KMS-11 (cell line): ENCODE data around the gene BRINP1.

ENCODE experiments used
- H2AFZ ChIP-seq: fragments of 200-600 bp; sonication (generic); 2 replicates; pipeline ENCODE4 v1.6.1; 2016; ENCODE audit warnings: antibody characterized with exemption, mixed run types, low read depth
- H3K27ac ChIP-seq: fragments of 200-600 bp; sonication (generic); 2 replicates; pipeline ENCODE4 v1.6.1; 2016; ENCODE audit warnings: mild to moderate bottlenecking, mixed run types
- H3K27me3 ChIP-seq: fragments of 200-600 bp; sonication (generic); 2 replicates; pipeline ENCODE4 v1.6.1; 2017; ENCODE audit warnings: mild to moderate bottlenecking, low read depth, mixed run types, moderate library complexity; ENCODE audit not compliant: insufficient read depth
- H3K36me3 ChIP-seq: fragments of 200-600 bp; sonication (generic); 2 replicates; pipeline ENCODE4 v1.6.1; 2017; ENCODE audit warnings: mild to moderate bottlenecking, mixed run types; ENCODE audit not compliant: insufficient read depth
- H3K4me1 ChIP-seq: fragments of 200-600 bp; sonication (generic); 2 replicates; pipeline ENCODE4 v1.6.1; 2016; ENCODE audit warnings: mild to moderate bottlenecking, low read depth, mixed run types; ENCODE audit not compliant: poor library complexity, severe bottlenecking
- H3K4me2 ChIP-seq: fragments of 200-600 bp; sonication (generic); 2 replicates; pipeline ENCODE4 v1.7.0; 2016; ENCODE audit warnings: mild to moderate bottlenecking, mixed run types
- H3K4me3 ChIP-seq: fragments of 200-600 bp; sonication (generic); IDR thresholded peaks from 2 replicates; pipeline ENCODE4 v1.6.1; 2017; ENCODE audit warnings: low read depth, low read length, mixed read lengths; ENCODE audit not compliant: insufficient read depth
- H3K79me2 ChIP-seq: fragments of 200-600 bp; sonication (generic); 2 replicates; pipeline ENCODE4 v1.6.1; 2016; ENCODE audit warnings: low read depth, mixed run types; ENCODE audit not compliant: insufficient read depth
- H3K9ac ChIP-seq: fragments of 200-600 bp; sonication (generic); 2 replicates; pipeline ENCODE4 v1.6.1; 2016; ENCODE audit warnings: mild to moderate bottlenecking, mixed run types
- H4K20me1 ChIP-seq: fragments of 200-600 bp; sonication (generic); 2 replicates; pipeline ENCODE4 v1.6.1; 2016; ENCODE audit warnings: mild to moderate bottlenecking, mixed run types; ENCODE audit not compliant: insufficient read depth
- TF ChIP-seq, protein P1 (sequence below): fragments of 200-600 bp; sonication (generic); conservative IDR thresholded peaks from 2 replicates; pipeline ENCODE4 v1.6.1; 2017; ENCODE audit warnings: low read depth, mild to moderate bottlenecking, antibody characterized with exemption, low read length, moderate library complexity, mixed read lengths

The BRINP1 gene

DNA sequence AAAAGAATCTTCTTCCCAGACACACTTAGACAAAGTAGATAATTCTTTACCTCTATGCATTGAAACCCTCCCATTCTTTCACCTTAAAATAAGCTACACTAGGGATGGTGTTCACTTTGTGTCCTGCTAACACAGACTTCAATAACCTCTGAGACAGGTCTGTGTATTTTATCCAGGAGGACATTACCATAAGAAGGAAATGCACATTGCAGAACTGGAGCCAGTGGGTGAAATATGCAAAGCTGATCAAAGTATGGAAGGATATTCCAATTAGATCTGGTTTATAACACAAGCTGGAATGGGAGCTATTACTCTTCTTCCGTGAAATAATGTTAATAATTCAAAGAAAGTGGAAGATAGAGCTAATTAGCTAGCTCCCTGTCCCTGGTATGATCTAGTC lies 204.1 kb downstream of the BRINP1 start:
- no peak overlapping the region for H3K27ac ChIP-seq
- TF ChIP-seq, protein P1, sequence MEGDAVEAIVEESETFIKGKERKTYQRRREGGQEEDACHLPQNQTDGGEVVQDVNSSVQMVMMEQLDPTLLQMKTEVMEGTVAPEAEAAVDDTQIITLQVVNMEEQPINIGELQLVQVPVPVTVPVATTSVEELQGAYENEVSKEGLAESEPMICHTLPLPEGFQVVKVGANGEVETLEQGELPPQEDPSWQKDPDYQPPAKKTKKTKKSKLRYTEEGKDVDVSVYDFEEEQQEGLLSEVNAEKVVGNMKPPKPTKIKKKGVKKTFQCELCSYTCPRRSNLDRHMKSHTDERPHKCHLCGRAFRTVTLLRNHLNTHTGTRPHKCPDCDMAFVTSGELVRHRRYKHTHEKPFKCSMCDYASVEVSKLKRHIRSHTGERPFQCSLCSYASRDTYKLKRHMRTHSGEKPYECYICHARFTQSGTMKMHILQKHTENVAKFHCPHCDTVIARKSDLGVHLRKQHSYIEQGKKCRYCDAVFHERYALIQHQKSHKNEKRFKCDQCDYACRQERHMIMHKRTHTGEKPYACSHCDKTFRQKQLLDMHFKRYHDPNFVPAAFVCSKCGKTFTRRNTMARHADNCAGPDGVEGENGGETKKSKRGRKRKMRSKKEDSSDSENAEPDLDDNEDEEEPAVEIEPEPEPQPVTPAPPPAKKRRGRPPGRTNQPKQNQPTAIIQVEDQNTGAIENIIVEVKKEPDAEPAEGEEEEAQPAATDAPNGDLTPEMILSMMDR, result no peak

DNA sequence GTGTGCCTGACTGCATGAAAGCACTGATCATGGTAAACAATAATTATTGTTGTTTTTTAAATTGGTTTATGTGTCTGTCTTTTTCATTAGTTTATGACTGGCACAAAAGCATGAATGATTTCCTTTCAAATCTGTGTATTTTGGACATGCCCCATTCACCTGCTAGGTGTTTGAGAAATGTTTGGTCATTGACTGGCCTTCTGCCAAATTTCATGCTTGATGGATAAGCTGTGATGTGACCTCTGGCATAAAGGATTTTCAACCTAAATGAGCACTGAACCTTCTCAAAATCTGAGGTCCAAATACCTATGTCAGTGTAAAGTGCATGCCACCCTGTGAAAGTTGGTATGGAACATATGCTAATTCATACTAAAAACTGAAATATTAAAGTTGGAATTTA lies 204.5 kb downstream of the BRINP1 start:
- no peaks in the 10 kb centered on the region for H3K27me3 ChIP-seq
- no peak overlapping the region for H3K27ac ChIP-seq
- no peak overlapping the region for H3K4me2 ChIP-seq
- H3K4me1 ChIP-seq, result no peaks in the 10 kb centered on the region
- H3K9ac ChIP-seq, result no peak overlapping the region
- H3K79me2 ChIP-seq, result no peaks in the 10 kb centered on the region
- no peaks in the 10 kb centered on the region for H3K36me3 ChIP-seq
- no peaks in the 10 kb centered on the region for H4K20me1 ChIP-seq
- no peak overlapping the region for H2AFZ ChIP-seq
- TF ChIP-seq, protein P1, result no peak
- H3K4me3 ChIP-seq, result no peak overlapping the region

More for the DNA sequence above, 204.1 kb downstream of the BRINP1 start:
- Histone ChIP-seq H3K79me2 (no peaks in the 10 kb centered on the region), H3K4me2 (no peak overlapping the region), H3K36me3 (no peaks in the 10 kb centered on the region), H2AFZ (no peak overlapping the region), H3K4me3 (no peak overlapping the region), H3K27me3 (no peaks in the 10 kb centered on the region), H4K20me1 (no peaks in the 10 kb centered on the region), H3K9ac (no peak overlapping the region), H3K4me1 (no peaks in the 10 kb centered on the region)

DNA sequence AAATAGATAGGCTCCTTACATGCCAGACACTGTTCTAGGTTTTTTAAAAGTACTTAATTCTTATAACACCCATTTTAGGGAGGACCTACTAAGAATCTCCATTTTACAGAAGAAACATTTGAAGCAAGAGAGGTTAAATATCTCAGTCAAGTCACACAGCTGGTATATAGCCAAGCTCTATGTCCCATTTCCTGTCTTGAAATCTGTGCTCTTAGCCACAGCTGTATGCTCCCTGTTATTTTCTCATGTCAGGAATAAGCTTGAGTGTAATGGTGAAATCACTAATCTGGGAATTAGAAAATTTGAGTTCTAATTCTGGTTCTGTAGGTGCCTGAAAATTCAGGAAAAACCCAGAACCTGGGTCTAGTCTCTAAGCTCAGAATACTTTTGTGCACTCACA lies 208.7 kb downstream of the BRINP1 start:
- no peak overlapping the region for H3K4me2 ChIP-seq
- H3K27me3 ChIP-seq, result no peaks in the 10 kb centered on the region
- TF ChIP-seq, protein P1, result no peak
- H3K4me3 ChIP-seq, result no peak overlapping the region
- H3K36me3 ChIP-seq, result no peaks in the 10 kb centered on the region
- no peak overlapping the region for H3K9ac ChIP-seq
- H2AFZ ChIP-seq, result no peak overlapping the region
- H3K4me1 ChIP-seq, result no peaks in the 10 kb centered on the region
- H4K20me1 ChIP-seq, result no peaks in the 10 kb centered on the region
- H3K27ac ChIP-seq, result no peak overlapping the region
- H3K79me2 ChIP-seq, result no peaks in the 10 kb centered on the region

DNA sequence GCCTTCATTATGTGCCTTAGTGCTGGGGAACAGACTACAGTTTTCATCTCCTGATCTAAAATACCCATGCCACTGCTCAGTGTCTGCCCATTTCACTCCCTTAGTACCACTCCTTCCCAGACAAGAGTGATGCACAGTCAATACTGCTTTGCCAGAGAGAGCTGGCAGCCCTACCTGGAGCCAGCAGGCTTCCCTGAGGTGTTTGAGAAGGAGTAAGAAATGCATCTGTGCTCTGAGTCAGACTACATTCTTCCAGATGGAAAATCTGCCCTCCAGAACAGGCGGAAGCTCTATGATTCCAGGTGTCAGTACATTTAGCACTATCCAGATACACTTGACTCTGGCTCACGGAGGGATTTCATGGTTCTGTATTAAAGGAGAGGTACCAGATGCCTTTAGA lies 209.8 kb downstream of the BRINP1 start:
- H3K36me3 ChIP-seq, result no peaks in the 10 kb centered on the region
- no peaks in the 10 kb centered on the region for H3K79me2 ChIP-seq
- no peak overlapping the region for H2AFZ ChIP-seq
- H3K27me3 ChIP-seq, result no peaks in the 10 kb centered on the region
- H3K27ac ChIP-seq, result no peak overlapping the region
- TF ChIP-seq, protein P1, result no peak
- H3K4me1 ChIP-seq, result no peaks in the 10 kb centered on the region
- no peak overlapping the region for H3K4me3 ChIP-seq
- H3K9ac ChIP-seq, result no peak overlapping the region
- no peaks in the 10 kb centered on the region for H4K20me1 ChIP-seq
- H3K4me2 ChIP-seq, result no peak overlapping the region
